NCI-H748 (cell line): ENCODE data around the gene MPV17L2.
"Not testable (repeated sequence)": the region's sequence is repeated elsewhere in the genome, so short reads cannot be mapped to it uniquely, and the experiment has no call there.

Source experiments
- DNase-seq: peaks from one replicate; lab custom pipeline; 2025; ENCODE audit not compliant: unreplicated experiment; lab: John Stamatoyannopoulos, UW

MPV17L2 gene

DNA sequence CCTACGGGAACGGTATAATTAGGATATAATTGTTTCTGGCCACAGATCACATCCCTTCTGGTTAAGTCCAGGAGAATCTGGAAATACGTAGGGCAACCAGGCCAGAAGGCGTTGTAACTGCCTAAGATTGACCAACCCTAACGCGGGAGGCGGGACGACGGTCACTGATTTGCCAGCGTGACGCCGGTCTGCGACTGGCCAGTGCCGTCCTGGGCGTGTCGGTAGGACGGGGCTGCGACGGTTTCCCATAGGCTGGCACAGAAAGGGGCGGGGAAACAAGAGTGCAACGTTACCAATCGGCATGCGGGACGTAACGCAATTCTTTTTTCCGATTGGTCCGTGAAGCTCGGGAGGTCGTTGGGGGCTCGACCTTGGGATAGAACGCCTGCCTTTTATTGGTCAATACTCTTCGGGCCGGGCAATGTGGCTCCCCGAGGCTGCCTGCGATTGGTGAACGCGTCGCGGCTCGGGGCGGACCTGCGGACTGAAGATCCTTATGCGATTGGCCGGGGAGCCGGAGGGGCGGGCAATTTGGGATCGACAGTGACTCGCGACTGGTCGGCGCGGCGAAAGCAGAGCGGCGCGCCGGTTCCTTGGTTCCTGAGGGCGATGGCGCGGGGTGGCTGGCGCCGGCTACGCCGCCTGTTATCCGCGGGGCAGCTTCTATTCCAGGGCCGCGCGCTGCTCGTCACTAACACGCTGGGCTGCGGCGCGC is at the start of gene MPV17L2:
MPV17L2 (plus strand) TSS at position 546 of the 715 bp plus-strand sequence; CDS start at position 610, 64 bp downstream.
- DNase-seq: peak; percentile 99

DNA sequence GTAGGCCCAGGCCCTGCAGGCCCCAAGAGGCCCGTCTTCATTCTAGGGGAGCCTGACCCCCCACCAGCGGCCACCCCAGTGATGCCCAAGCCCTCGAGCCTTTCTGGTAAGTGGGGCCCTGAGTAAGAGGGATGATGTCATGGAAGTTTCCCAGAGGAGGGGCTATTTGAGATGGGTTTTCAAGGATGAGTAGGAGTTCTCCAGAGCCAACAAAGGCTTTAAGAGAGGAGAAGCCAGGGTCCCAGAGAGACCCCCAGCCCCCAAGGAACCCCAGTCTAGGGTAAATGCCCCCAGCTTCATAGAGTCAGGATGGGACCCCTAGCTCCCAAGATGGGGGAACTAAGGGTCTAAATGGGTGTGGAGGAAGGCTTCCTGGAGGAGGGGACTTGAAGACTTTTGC is 49.1 kb upstream of the MPV17L2 start:
- DNase-seq: no peak

DNA sequence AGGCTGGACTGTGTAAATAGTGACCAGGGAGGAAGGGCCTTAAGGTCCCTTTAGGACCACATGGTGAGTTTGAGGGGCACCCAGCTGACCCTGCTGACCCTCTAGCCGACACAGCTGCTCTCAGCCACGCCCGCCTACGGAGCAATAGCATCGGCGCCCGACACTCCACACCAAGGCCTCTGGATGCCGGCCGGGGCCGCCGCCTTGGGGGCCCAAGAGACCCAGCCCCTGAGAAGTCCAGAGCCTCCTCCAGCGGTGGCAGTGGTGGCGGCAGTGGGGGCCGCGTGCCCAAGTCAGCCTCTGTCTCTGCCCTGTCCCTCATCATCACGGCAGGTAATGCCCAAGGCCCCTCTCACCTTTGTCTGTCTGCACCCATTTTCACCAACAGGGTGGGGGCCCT is 48.7 kb upstream of the MPV17L2 start:
- DNase-seq: no peak

DNA sequence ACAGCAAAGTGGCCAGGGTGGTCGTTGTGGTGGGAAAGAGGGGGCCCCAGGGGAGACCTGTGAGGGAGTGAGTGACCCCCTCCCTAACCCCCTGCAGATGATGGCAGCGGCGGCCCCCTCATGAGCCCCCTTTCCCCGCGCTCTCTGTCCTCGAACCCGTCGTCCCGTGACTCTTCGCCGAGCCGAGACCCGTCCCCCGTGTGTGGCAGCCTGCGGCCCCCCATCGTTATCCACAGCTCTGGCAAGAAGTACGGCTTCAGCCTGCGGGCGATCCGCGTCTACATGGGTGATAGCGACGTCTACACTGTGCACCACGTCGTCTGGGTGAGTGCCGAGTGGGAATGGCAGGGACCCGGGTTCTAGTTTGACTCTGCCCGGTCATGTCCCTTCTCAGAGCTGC is 48.1 kb upstream of the MPV17L2 start:
- no peak for DNase-seq

DNA sequence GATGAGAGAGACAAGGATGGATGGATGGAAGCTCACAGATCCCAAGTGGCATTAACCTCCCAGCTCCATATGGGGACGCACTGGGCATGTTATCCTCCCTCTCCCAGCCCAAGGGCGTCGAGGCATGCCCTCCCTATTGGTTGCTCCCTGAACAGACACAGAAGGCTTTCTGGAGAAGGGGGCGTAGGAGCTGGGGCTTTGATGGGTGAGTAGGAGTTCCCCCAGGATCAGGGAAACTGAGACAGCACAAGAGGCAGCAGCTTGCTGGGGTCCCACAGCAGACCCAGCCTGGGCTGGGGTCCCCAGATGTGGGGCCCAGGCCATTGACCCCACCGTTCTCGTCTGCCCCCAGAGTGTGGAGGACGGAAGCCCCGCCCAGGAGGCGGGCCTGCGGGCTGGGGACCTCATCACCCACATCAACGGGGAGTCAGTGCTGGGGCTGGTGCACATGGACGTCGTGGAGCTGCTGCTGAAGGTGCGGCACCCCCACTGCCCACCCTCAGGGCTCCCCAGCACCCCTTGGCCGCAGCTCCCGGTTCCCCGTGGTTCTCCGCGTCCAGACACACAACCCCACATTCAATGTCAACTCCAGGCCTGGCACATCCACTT is 47.5 kb upstream of the MPV17L2 start:
- DNase-seq: no peak

DNA sequence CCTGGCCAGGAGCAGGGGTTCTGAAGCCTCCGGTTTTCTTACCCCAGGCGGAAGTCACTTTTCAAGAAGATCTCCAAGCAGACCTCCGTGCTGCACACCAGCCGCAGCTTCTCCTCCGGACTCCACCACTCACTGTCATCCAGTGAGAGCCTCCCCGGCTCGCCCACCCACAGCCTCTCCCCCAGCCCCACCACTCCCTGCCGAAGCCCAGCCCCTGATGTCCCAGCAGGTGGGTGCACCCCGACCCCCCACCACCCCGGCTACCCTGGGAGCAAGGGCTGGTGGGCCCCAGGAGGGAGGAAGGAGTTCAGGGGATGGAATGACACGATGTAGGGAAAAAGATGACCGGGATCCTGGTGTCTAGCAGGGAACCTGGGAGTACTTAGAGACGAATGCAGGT is 45.6 kb upstream of the MPV17L2 start:
- DNase-seq: no peak

DNA sequence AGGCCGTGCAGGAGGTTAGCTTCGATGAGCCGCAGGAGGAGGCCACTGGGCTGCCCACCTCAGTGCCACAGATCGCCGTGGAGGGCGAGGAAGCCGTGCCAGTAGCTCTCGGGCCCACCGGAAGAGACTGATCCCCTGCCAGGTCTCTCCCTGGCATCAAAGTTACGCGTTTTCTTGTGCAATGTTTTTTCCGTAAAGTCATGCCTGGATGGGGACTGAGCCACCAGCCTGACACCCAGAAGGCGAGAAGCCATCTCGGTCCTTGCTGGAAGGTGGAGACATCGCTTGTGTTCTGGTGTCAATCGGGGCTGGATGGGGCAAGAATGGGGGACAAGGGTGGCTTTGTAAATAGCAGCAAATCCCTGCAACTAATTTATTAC is 43.4 kb upstream of the MPV17L2 start:
- DNase-seq: no peak

DNA sequence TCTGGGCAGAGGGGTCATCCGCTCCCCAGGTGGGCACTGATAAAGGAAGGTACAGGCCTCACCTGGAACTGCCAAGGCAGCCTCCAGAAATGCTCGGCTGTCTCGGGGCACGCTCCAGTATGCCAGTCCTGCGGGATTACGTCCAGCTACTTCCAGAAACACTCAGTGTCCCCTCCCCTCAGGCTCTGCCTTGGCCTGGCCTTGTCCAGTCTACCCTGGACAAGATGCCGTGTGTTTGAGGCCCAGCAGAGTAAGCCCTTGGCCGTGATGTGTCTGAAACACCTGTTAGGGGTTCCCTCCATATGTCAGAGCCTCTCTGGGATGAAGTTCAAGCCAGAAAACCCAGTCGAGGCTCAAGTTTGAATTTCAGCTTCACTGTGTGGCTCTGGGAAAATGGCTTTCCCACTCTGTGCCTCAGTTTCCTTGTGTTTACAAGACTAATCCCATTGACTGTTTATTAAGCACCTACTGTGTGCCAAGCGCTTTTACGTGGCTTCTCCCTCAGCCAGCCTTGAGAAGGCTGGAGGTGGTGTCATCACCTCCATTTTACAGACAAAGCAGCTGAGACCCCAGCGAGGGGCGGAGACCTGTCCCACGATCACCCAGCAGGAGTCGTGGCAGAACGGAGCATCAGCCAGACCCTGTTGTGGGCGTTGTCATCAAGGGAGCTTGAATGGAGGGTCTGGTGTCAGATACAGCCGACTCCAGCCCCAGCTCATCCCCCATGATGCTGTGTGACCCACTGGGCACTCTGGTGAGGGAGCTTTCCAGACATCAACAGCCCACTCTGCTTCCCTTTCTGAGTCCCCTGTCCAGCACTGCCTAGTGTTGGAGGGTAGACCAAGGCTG is 42.0 kb upstream of the MPV17L2 start:
- no peak for DNase-seq

DNA sequence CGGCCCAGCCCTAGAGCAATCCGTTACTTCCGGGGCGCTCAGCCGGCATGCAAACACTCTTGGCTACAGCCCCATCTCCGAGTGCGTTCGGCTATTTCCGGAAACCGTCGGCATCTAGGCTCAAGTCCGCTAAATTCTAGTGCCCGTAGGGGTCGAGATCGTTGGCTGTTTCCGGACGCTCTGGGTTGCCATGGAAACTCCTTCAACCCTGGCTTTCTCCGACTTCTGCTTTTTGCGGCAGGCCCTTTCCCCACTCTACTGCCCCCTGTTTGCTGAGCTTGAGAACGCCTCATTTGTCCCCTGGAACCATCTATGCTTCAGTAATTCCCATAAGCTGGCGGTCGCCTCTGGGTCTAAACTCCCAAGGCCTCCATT is 40.6 kb upstream of the MPV17L2 start:
- peak; percentile 94 for DNase-seq

DNA sequence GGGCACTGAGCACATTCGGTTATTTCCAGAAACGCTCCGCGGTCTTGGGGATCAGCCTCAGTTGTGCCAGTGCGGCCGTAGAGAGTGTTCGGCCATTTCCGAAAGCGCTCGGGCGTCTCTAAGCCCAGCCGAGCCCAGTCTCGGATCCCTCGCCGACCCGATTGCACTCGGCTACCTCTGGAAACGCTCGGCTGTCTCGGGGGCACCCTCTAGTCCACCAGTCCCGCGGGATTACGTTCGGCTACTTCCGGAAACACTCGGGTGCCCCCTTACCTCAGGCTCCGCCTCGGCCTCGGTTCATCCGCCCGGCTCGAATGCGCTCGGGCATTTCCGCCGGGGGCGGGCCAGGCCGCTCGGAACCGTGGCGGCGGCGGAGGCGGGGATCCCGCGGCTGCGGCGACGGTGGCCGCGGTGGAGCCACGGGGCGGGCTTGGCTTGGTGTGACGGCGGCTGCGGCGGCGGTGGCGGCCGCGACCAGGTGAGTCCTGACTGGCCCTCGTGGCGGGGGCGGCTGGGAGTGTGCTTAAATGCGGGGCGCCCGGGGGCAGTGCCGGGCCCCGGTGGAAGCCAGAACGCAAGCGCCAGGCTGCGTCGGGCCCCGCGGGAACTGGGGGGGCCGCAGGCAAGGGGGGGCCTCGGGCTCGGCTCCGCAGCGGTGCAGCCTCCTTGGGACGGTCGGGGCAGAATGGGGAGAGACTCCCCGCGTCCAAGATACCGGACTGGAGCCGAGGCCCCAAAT is 40.0 kb upstream of the MPV17L2 start, which contains the start of gene PIK3R2:
PIK3R2 (plus strand) TSS at position 347 of the 739 bp plus-strand sequence. CDS start 2,717 bp downstream, outside the sequence.
- peak; percentile 97 for DNase-seq

DNA sequence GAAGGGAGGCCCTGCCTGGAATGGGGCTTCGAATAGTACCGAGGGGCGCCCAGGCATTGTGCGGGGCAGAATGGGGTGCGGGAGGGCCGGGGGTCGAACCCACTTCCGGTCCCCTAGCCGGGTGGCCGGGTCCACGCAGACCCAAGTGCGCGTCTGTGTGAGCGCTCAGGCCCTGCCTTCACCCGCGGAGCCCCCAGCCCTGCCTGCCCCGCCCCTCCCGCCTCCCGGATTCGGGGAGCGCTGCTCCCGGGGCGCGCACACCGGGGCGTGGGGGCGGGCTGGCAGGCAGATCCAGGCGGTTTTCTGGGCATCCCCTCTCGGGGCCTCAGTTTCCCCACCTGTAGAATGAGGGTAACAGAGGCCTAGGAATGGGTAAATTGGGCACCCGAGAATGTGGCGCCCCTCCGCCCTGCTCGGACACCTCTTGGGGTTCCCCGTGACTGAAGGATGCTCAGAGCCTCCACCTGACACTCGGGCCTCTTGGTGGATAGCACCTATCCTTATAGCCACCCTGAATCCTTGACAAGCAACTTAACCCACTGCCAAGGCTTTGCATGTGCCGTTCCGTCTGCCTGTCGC is 39.4 kb upstream of the MPV17L2 start:
- DNase-seq: peak; percentile 11

DNA sequence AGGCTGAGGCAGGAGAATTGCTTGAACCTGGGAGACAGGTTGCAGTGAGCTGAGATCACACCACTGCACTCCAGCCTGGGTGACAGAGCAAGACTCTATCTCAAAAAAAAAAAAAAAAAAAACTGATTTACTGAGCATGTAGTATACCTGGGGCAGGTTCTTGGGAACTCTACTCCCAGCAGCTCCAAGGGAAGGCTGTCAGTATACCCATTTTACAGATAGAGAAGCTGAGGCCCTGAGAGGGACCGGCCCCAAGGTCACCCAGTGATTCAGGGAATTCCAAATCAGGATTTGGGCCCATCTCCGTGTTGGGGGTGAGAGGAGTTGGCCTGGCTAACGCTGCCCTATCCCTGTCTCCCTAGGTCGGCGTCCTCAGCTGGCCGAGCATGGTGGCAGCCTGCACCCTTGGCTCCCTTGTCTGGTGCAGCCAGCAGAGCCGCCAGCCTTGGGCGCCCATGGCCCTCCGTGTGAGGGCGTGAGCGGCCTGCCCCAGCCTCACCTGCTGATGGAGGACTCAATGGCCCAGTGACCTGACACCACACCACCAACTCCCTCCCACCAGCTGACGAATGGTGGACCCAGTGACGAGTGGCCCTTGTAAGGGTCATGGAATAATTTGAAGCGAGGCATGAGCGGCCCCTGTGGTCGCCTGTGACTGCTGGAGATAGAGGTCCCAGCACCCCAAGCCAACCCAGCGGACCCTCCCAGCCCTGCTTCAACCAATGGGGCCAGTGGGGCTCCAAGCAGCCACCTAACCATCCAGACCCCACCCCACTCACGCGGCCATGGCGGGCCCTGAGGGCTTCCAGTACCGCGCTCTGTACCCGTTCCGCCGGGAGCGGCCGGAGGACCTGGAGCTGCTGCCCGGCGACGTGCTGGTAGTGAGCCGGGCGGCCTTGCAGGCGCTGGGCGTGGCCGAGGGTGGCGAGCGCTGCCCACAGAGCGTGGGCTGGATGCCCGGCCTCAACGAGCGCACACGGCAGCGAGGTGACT is 37.6 kb upstream of the MPV17L2 start:
- DNase-seq: no peak

DNA sequence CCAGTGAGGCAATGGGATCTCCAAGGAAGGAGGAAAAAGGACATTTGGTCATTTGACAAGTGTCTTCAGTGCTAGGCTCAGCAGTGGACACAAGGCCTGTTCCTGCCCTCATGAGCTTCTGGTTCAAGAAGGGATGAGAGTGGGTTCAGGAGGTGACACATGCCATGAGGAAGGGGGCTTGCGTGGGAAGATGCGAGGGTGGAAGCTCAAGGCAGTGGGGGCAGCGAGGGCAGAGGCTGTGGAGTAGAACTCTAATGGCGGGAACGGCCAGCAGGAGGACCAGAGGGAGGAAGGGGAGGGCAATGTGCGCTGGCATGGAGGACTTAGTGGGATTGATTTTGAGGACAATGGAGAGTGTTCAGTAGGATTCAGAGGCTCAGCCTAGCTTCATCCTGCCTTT is 36.8 kb upstream of the MPV17L2 start:
- no peak for DNase-seq

DNA sequence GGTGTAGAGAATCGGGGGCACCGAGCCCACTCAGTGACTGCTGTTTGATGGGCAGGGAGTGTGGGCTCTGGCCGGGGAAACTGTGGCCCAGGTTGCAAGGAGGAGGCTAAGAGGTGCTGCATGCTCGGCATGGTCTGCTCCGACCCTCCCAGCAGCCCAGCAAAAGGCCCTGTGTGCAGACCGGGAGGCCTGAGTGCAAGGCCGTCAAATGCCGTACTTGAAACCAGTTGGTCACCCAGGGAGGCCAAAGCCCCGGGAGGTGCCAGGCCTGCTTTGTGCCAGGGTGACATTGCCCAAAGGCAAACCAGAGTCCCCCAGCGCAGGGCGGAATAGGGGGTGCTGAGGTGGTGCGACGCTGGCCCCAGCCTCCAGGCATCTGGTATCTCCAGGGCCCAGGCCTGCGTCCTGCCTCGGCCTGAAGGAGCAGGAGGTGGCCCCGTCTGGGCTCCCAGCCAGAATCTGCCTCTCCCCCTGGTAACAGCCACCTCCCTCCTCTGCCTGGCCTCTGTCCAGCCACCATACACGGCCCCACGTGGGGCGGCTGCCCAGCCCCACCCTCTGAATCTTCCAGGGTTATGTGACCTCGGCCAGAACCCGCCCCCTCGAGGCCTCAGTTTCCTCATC is 36.1 kb upstream of the MPV17L2 start:
- peak; percentile 35 for DNase-seq

DNA sequence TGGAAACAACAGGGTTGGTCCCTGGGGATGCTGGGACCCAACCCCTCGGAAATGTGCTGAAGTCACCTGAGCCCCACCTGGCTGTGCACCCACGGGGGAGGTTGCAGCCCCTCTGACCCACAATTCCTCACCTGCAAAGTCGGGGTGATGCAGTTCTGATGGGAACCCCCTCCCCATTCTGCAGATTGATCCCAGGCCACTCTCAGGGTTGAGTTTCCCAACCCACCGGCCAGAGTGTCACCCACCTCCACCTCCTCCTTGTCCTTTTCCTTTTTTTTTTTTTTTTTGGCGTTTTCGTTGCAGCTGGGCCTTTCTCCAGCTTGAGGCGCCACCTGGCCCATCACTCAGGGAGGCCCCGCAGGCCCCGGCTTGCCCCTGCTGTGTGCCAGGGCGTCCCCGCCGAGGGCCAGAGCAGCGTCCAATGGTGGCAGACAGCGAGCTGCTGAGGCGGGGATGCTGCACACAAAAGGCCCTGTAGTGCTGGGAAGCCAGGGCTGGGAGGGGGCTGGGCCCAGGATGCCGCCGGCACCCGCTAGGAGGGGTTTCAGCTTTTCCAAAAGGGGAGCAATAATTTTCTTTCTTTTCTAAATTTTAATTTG is 35.5 kb upstream of the MPV17L2 start:
- no peak for DNase-seq

DNA sequence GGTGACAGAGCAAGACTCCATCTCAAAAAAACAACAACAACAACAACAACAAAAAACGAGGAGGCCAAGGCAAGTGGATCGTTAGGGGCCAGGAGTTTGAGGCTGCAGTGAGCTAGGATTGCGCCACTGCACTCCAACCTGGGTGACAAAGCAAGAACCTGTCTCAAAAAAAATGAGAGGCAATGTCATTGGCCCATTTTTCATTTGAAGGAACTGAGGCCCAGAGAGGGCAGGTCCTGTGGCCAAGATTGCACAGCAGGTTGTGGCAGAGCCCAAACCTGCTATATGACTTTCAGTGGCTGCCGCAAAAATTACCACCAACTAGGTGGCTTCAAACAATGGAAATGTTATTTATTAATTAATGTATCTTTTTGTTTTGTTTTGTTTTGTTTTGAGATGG is 34.6 kb upstream of the MPV17L2 start:
- no peak for DNase-seq

DNA sequence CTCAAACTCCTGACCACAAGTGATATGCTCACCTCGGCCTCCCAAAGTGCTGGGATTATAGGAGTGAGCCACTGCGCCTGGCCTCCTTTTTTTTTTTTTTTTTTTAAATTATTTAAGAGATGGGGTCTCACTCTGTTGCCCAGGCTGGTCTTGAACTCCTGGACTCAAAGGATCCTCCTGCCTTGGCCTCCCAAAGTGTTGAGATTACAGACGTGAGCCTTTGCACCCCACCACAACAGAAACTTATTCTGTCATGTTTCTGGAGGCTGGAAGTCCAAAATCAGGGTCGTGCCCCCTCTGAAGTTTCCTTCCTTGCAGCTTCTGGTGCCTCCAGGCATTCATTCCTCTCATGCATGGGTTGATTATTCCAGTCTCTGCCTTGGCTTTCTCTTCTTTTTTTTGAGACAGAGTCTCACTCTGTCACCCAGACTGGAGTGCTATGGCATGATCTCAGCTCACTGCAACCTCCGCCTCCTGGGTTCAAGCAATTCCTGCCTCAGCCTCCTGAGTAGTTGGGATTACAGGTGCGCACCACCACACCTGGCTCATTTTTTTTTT is 33.9 kb upstream of the MPV17L2 start:
- not testable (repeated sequence) for DNase-seq

DNA sequence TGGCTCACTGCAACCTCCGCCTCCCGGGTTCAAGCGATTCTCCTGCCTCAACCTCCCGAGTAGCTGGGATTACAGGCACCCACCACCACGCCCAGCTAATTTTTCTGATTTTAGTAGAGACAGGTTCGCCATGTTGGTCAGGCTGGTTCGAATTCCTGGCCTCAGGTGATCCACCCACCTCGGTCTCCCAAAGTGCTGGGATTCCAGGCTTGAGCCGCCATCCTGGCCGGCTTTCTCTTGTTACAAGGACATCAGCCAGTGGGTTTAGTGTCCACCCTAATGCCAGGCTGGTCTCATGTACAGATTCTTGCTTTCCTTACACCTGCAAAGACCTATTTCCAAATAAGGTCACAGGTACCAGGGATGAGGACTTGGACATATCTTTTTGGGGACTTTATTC is 33.2 kb upstream of the MPV17L2 start:
- no peak for DNase-seq
